NCI-H69 (cell line): ENCODE results near the gene ZDHHC12.

Experiments used
- DNase-seq: peaks from one replicate; lab custom pipeline; 2025; lab: John Stamatoyannopoulos, UW

The ZDHHC12 gene

GRCh38 chr9:128685636-128686489 is 38.1 kb downstream of the ZDHHC12 start:
- DNase-seq = no peak

- peak; percentile 93 for DNase-seq
These were observed 39.4 kb downstream of the ZDHHC12 start for GRCh38 chr9:128684325-128685199.

GRCh38 chr9:128684065-128684324 is 39.9 kb downstream of the ZDHHC12 start:
- no peak for DNase-seq

GRCh38 chr9:128683340-128684064 is 40.4 kb downstream of the ZDHHC12 start:
- DNase-seq = peak; percentile 78

- DNase-seq = no peak
These were observed 46.1 kb downstream of the ZDHHC12 start for GRCh38 chr9:128677794-128678193.

GRCh38 chr9:128675382-128675781 is 48.5 kb downstream of the ZDHHC12 start:
- DNase-seq = no peak
